Liver (tissue), 9 donors: ENCODE data around the gene CLEC16A. TPM values are rescaled to one million over a fixed set of nuclear protein-coding genes. Genes with fewer than 3 reads are reported as not detected.

Experiments
- DNase-seq: peaks from one replicate; pipeline ENCODE4 v3.0.0-alpha.2; 2017; ENCODE audit warnings: low spot score
- H3K27ac ChIP-seq, 2 donors: one replicate each; pipeline ENCODE4 v1.7.0; 2013; ENCODE audit warnings: inconsistent platforms in 2 of 2, low read length in 2 of 2, control low read depth in 1 of 2, low read depth in 1 of 2, mild to moderate bottlenecking in 1 of 2
- H3K27me3 ChIP-seq, 4 donors: one replicate each; pipeline versions ENCODE4 v1.6.1 to v1.7.0; 2013; ENCODE audit warnings: low read length in 3 of 4, inconsistent platforms in 1 of 4, mild to moderate bottlenecking in 1 of 4, moderate library complexity in 1 of 4; ENCODE audit not compliant: control insufficient read depth in 4 of 4, insufficient read depth in 4 of 4
- H3K36me3 ChIP-seq, 4 donors: one replicate each; pipeline versions ENCODE4 v1.6.1 to v1.7.0; 2013; ENCODE audit warnings: low read length in 3 of 4, mild to moderate bottlenecking in 3 of 4, low read depth in 1 of 4, moderate library complexity in 1 of 4; ENCODE audit not compliant: control insufficient read depth in 4 of 4, insufficient read depth in 3 of 4
- H3K4me1 ChIP-seq, 4 donors: one replicate each; pipeline versions ENCODE4 v1.6.1 to v1.7.0; 2013; ENCODE audit warnings: low read length in 3 of 4, mild to moderate bottlenecking in 3 of 4, moderate library complexity in 1 of 4; ENCODE audit not compliant: control insufficient read depth in 4 of 4, insufficient read depth in 4 of 4
- H3K4me3 ChIP-seq, 3 donors: one replicate each; pipeline versions ENCODE4 v1.6.1 to v1.7.0; 2013; ENCODE audit warnings: low read length in 3 of 3, control low read depth in 1 of 3, low read depth in 1 of 3, mild to moderate bottlenecking in 1 of 3
- H3K9ac ChIP-seq, 2 donors: one replicate each; pipeline ENCODE4 v1.7.0; 2013; ENCODE audit warnings: low read length in 2 of 2, mild to moderate bottlenecking in 2 of 2, moderate library complexity in 2 of 2, control low read depth in 1 of 2, low read depth in 1 of 2
- H3K9me3 ChIP-seq, 4 donors: one replicate each; pipeline versions ENCODE4 v1.6.1 to v1.7.0; 2013; ENCODE audit warnings: low read length in 3 of 4; ENCODE audit not compliant: control insufficient read depth in 4 of 4
- ATF3 ChIP-seq: IDR thresholded peaks from 2 replicates; pipeline ENCODE4 v1.6.1; 2016; ENCODE audit warnings: antibody characterized with exemption
- CTCF ChIP-seq: fragments of 150-350 bp; IDR thresholded peaks from 2 replicates; pipeline ENCODE4 v1.5.1; 2017; ENCODE audit warnings: improper control_type of control experiment, low read depth, low read length; ENCODE audit not compliant: missing input control
- EGR1 ChIP-seq, 2 donors: IDR thresholded peaks; 2 replicates each; pipeline ENCODE4 v1.6.1; 2016 to 2018; ENCODE audit warnings: antibody characterized with exemption in 2 of 2, low read depth in 2 of 2
- FOXA1 ChIP-seq: IDR thresholded peaks from 2 replicates; pipeline ENCODE4 v1.6.1; 2016; ENCODE audit warnings: antibody characterized with exemption
- FOXA2 ChIP-seq: IDR thresholded peaks from 2 replicates; pipeline ENCODE4 v1.6.1; 2016; ENCODE audit warnings: antibody characterized with exemption
- GABPA ChIP-seq, 2 donors: IDR thresholded peaks in 1 of 2; conservative IDR thresholded peaks in 1 of 2; 2 replicates each; pipeline ENCODE4 v1.6.1; 2016; ENCODE audit warnings: antibody characterized with exemption in 2 of 2, mild to moderate bottlenecking in 1 of 2, moderate library complexity in 1 of 2
- HNF4A ChIP-seq, 2 donors: conservative IDR thresholded peaks; 2 replicates each; pipeline ENCODE4 v1.6.1; 2016; ENCODE audit warnings: antibody characterized with exemption in 2 of 2, mild to moderate bottlenecking in 2 of 2
- HNF4G ChIP-seq: IDR thresholded peaks from 2 replicates; pipeline ENCODE4 v1.6.1; 2016; ENCODE audit warnings: antibody characterized with exemption
- JUND ChIP-seq, 2 donors: IDR thresholded peaks; 2 replicates each; pipeline ENCODE4 v1.6.1; 2016; ENCODE audit warnings: antibody characterized with exemption in 2 of 2
- MAX ChIP-seq: IDR thresholded peaks from 2 replicates; pipeline ENCODE4 v1.6.1; 2016; ENCODE audit warnings: antibody characterized with exemption
- NR2F2 ChIP-seq: IDR thresholded peaks from 2 replicates; pipeline ENCODE4 v1.6.1; 2016; ENCODE audit warnings: antibody characterized with exemption
- RAD21 ChIP-seq, 2 donors: IDR thresholded peaks; 2 replicates each; pipeline ENCODE4 v1.6.1; 2016; ENCODE audit warnings: antibody characterized with exemption in 2 of 2, mild to moderate bottlenecking in 2 of 2
- REST ChIP-seq: IDR thresholded peaks from 2 replicates; pipeline ENCODE4 v1.6.1; 2016; ENCODE audit warnings: antibody characterized with exemption, mild to moderate bottlenecking
- RXRA ChIP-seq, 2 donors: IDR thresholded peaks; 2 replicates each; pipeline ENCODE4 v1.6.1; 2017 to 2018; ENCODE audit warnings: antibody characterized with exemption in 2 of 2, mild to moderate bottlenecking in 1 of 2
- SP1 ChIP-seq: IDR thresholded peaks from 2 replicates; pipeline ENCODE4 v1.6.1; 2018; ENCODE audit warnings: antibody characterized with exemption, mild to moderate bottlenecking
- TAF1 ChIP-seq: conservative IDR thresholded peaks from 2 replicates; pipeline ENCODE4 v1.6.1; 2016; ENCODE audit warnings: antibody characterized with exemption, mild to moderate bottlenecking
- YY1 ChIP-seq: IDR thresholded peaks from 2 replicates; pipeline ENCODE4 v1.6.1; 2016; ENCODE audit warnings: antibody characterized with exemption, mild to moderate bottlenecking
- ZBTB33 ChIP-seq: IDR thresholded peaks from 2 replicates; pipeline ENCODE4 v1.6.1; 2016; ENCODE audit warnings: antibody characterized with exemption
- WGBS: extraction: QIAGEN DNeasy Blood & Tissue Kit; methylation state at CpG from one replicate; pipeline ENCODE4 v1.1.7; 2013; 5-methylcytosine and 5-hydroxymethylcytosine counted together
- polyA plus RNA-seq, 2 donors: library from polyadenylated mRNA; stranded (reverse) in 1 of 2; unstranded in 1 of 2; fragments of 200-250 nt in 1 of 2; fragments of >200 nt in 1 of 2; fragmentation: Nextera tagmentation in 1 of 2; extraction: Ambion mirVana in 1 of 2; gene quantifications; one replicate each; pipeline versions ENCODE4 v1.2.1 to v1.2.3, GENCODE V29; 2013 to 2015
- total RNA-seq, 2 donors: library from RNA; depleted of rRNA; stranded (reverse); fragments of >200 nt; gene quantifications; one replicate each; pipeline ENCODE4 v1.2.3, GENCODE V29; 2014
- donor health status: healthy.
- donor health status: healthy.
- donor health status: healthy.
- donor health status: healthy.
- donor health status: healthy.

CLEC16A gene
- total and polyA plus RNA-seq, 4 donors, result 9.7 to 23.0 (median 17.4) TPM

GRCh38 chr16:11079652-11080187 lies 135.4 kb downstream of the CLEC16A start:
- H3K36me3 ChIP-seq, result peaks cover 0 to 8% (median 5%) of the 10 kb centered on the region in 4 donors
- no peak for TF ChIP-seq HNF4G
- DNase-seq, result no peak
- H3K4me3 ChIP-seq, result no peak overlapping the region
- H3K27me3 ChIP-seq, result no peaks in the 10 kb centered on the region
- H3K27ac ChIP-seq, result no peak overlapping the region
- peaks cover 0 to 2% (median 0%) of the 10 kb centered on the region in 4 donors for H3K4me1 ChIP-seq
- no peak overlapping the region for H3K9ac ChIP-seq
- H3K9me3 ChIP-seq, result no peaks in the 10 kb centered on the region
- WGBS, result 69% methylated on average over 6 of the region's 6 CpGs

GRCh38 chr16:11080327-11080967 lies 136.1 kb downstream of the CLEC16A start:
- DNase-seq, result no peak
- no peak overlapping the region for H3K9ac ChIP-seq
- 95% methylated on average over 10 of the region's 10 CpGs for WGBS
- no peak for TF ChIP-seq FOXA1
- no peak for TF ChIP-seq FOXA2
- TF ChIP-seq MAX, result no peak
- no peak for TF ChIP-seq GABPA (IDR thresholded peaks at IDR 0.05 in 1 of 2, conservative IDR thresholded peaks at IDR 0.05 in 1 of 2)
- no peak for TF ChIP-seq ATF3
- no peak for TF ChIP-seq EGR1 (IDR thresholded peaks at IDR 0.05; ENCODE audit: low read depth in 2 of 2)
- no peak for TF ChIP-seq HNF4A (conservative IDR thresholded peaks at IDR 0.05)
- no peak for TF ChIP-seq RXRA (IDR thresholded peaks at IDR 0.05)
- no peak for TF ChIP-seq ZBTB33
- TF ChIP-seq CTCF, result no peak
- TF ChIP-seq REST, result no peak
- TF ChIP-seq HNF4G, result no peak
- no peak for TF ChIP-seq TAF1
- TF ChIP-seq YY1, result no peak
- TF ChIP-seq SP1, result no peak
- TF ChIP-seq NR2F2, result no peak
- TF ChIP-seq JUND (IDR thresholded peaks at IDR 0.05), result no peak
- TF ChIP-seq RAD21 (IDR thresholded peaks at IDR 0.05), result no peak
- no peaks in the 10 kb centered on the region for H3K27me3 ChIP-seq
- peaks cover 0 to 2% (median 0%) of the 10 kb centered on the region in 4 donors for H3K4me1 ChIP-seq
- H3K4me3 ChIP-seq, result no peak overlapping the region
- no peak overlapping the region for H3K27ac ChIP-seq
- peaks cover 0 to 8% (median 6%) of the 10 kb centered on the region in 4 donors for H3K36me3 ChIP-seq
- no peaks in the 10 kb centered on the region for H3K9me3 ChIP-seq
